SK-N-SH treated with all-trans-retinoic acid at 6 μM for 48 hours (cell line): Measurements from ENCODE around the gene TTLL7.

ENCODE experiments used
- ARNTL ChIP-seq: fragments of 450-650 bp; formaldehyde crosslinking; IDR thresholded peaks from 2 replicates; pipeline ENCODE4 v1.5.0; 2020; ENCODE audit warnings: low read depth, mild to moderate bottlenecking, moderate library complexity, borderline replicate concordance
- ISL1 ChIP-seq: fragments of 250-450 bp; sonication (Bioruptor Pico); IDR thresholded peaks from 2 replicates; pipeline ENCODE4 v2.1.2; 2022; ENCODE audit warnings: mild to moderate bottlenecking, moderate library complexity
- OSR1 ChIP-seq: fragments of 250-450 bp; sonication (Bioruptor Pico); IDR thresholded peaks from 2 replicates; pipeline ENCODE4 v1.8.0; 2022; ENCODE audit warnings: moderate library complexity, mild to moderate bottlenecking, inconsistent platforms
- PATZ1 ChIP-seq: fragments of 250-450 bp; sonication (Bioruptor Pico); IDR thresholded peaks from 2 replicates; pipeline ENCODE4 v1.8.0; 2020; ENCODE audit warnings: mild to moderate bottlenecking, moderate library complexity, borderline replicate concordance
- ZFP30 ChIP-seq: fragments of 450-650 bp; formaldehyde crosslinking; IDR thresholded peaks from 2 replicates; pipeline ENCODE4 v1.5.0; 2022; ENCODE audit warnings: mild to moderate bottlenecking, moderate library complexity

GRCh38 chr1:84037758-84038611 is 39.1 kb upstream of the TTLL7 start:
- TF ChIP-seq ARNTL (CRISPR knock-in tag) (no peak), ZFP30 (no peak), ISL1 (CRISPR knock-in tag) (no peak), PATZ1 (no peak), OSR1 (no peak)
